Renal cortical epithelial cell (primary cell): Measurements from ENCODE around the gene BCL11B. TPM values are rescaled to one million over a fixed set of nuclear protein-coding genes. Genes with fewer than 3 reads are reported as not detected.

Experiments used
- DNase-seq: peaks from one replicate; pipeline ENCODE4 v3.0.0-alpha.2; 2011; ENCODE audit warnings: low read depth
- total RNA-seq: library from RNA; depleted of rRNA; stranded (reverse); fragments of >200 nt; gene quantifications from 2 replicates; pipeline ENCODE4 v1.2.3, GENCODE V29; 2014

Gene BCL11B
- total RNA-seq, 1 donor from 2014 or later, result 0.20 TPM

- no peak for DNase-seq
Observed at GRCh38 chr14:99120526-99121318, 151.3 kb downstream of the BCL11B start.

- no peak for DNase-seq
Observed at GRCh38 chr14:99119554-99120525, 152.2 kb downstream of the BCL11B start.

Other genes starting within 250 kb of the BCL11B start
- 85.9 and 96.7 TPM in 2 replicates for gene SETD3, start 208.7 kb upstream of the BCL11B start, total RNA-seq
- 25.2 and 49.1 TPM in 2 replicates for gene CCNK, start 209.2 kb upstream of the BCL11B start, total RNA-seq